GM23338 (cell line): ENCODE data around the gene APBA1. TPM values are rescaled to one million over a fixed set of nuclear protein-coding genes. Genes with fewer than 3 reads are reported as not detected.

Experiments
- ATAC-seq: fragments of 200-7000 bp; cut with Tn5 transposase; 3 replicates; pipeline ENCODE4 v1.9.1; 2020
- DNase-seq: peaks from one replicate; pipeline ENCODE4 v3.0.0-alpha.2; 2015; ENCODE audit warnings: low spot score
- H2AFZ ChIP-seq: fragments of 200-600 bp; sonication (generic); 2 replicates; pipeline ENCODE4 v1.8.0; 2016; ENCODE audit warnings: antibody characterized with exemption, mild to moderate bottlenecking, moderate library complexity
- H3F3A ChIP-seq: fragments of 200-600 bp; sonication (generic); replicated peaks from 2 replicates; pipeline ENCODE4 v1.8.0; 2017; ENCODE audit warnings: antibody characterized with exemption, mixed run types, low read depth
- H3K27ac ChIP-seq: fragments of 200-600 bp; sonication (generic); 2 replicates; pipeline ENCODE4 v1.6.1; 2016; ENCODE audit warnings: low read depth
- H3K27me3 ChIP-seq: fragments of 200-600 bp; sonication (generic); 2 replicates; pipeline ENCODE4 v1.8.0; 2016; ENCODE audit warnings: mild to moderate bottlenecking, mixed run types, moderate library complexity; ENCODE audit not compliant: insufficient read depth
- H3K36me3 ChIP-seq: fragments of 200-600 bp; sonication (generic); 2 replicates; pipeline ENCODE4 v1.8.0; 2016; ENCODE audit warnings: mild to moderate bottlenecking; ENCODE audit not compliant: insufficient read depth
- H3K4me1 ChIP-seq: fragments of 200-600 bp; sonication (generic); 2 replicates; pipeline ENCODE4 v1.8.0; 2016; ENCODE audit warnings: mild to moderate bottlenecking, moderate library complexity; ENCODE audit not compliant: insufficient read depth
- H3K4me2 ChIP-seq: fragments of 200-600 bp; sonication (generic); 2 replicates; pipeline ENCODE4 v1.7.1; 2017; ENCODE audit warnings: mixed run types
- H3K4me3 ChIP-seq: fragments of 200-600 bp; sonication (generic); 2 replicates; pipeline ENCODE4 v1.6.1; 2016; ENCODE audit warnings: mixed run types
- H3K79me2 ChIP-seq: fragments of 200-600 bp; sonication (generic); replicated peaks from 2 replicates; pipeline ENCODE4 v1.8.0; 2017; ENCODE audit warnings: mild to moderate bottlenecking; ENCODE audit not compliant: insufficient read depth
- H3K9me2 ChIP-seq: fragments of 200-600 bp; sonication (generic); 2 replicates; pipeline ENCODE4 v1.8.0; 2017; ENCODE audit not compliant: insufficient read depth
- H4K20me1 ChIP-seq: fragments of 200-600 bp; sonication (generic); replicated peaks from 2 replicates; pipeline ENCODE4 v1.8.0; 2017; ENCODE audit warnings: mild to moderate bottlenecking; ENCODE audit not compliant: insufficient read depth
- H3K27ac Mint-ChIP-seq: 2 replicates; pipeline ENCODE4 v1.8.0; 2020; ENCODE audit warnings: inconsistent platforms, mild to moderate bottlenecking, moderate library complexity, mixed read lengths
- H3K27me3 Mint-ChIP-seq: 3 replicates; pipeline ENCODE4 v1.8.0; 2022; ENCODE audit warnings: low read depth, mild to moderate bottlenecking, moderate library complexity, mixed read lengths, inconsistent platforms; ENCODE audit not compliant: insufficient read depth, poor library complexity
- H3K36me3 Mint-ChIP-seq: 3 replicates; pipeline ENCODE4 v1.8.0; 2021; ENCODE audit warnings: low read depth, mild to moderate bottlenecking, inconsistent platforms, moderate library complexity, mixed read lengths
- H3K4me1 Mint-ChIP-seq: 3 replicates; pipeline ENCODE4 v1.8.0; 2020; ENCODE audit warnings: mild to moderate bottlenecking, inconsistent platforms, mixed read lengths
- H3K4me3 Mint-ChIP-seq: 3 replicates; pipeline ENCODE4 v1.8.0; 2021; ENCODE audit warnings: moderate library complexity, mild to moderate bottlenecking, inconsistent platforms, mixed read lengths
- H3K9me3 Mint-ChIP-seq: 3 replicates; pipeline ENCODE4 v1.8.0; 2020; ENCODE audit warnings: moderate library complexity, mild to moderate bottlenecking, inconsistent platforms, mixed read lengths
- CREB1 ChIP-seq: fragments of 250-450 bp; sonication (Bioruptor Pico); IDR thresholded peaks from 2 replicates; pipeline ENCODE4 v1.5.0; 2020; ENCODE audit warnings: low read depth, mild to moderate bottlenecking, moderate library complexity
- CTCF ChIP-seq, 2 experiments: fragments of 200-600 bp in 1 of 2; sonication (generic) in 1 of 2; conservative IDR thresholded peaks; 2 replicates each; pipeline versions ENCODE4 v1.5.1 to v1.6.1; 2016 to 2017; ENCODE audit warnings: antibody characterized with exemption in 2 of 2, low read depth in 2 of 2, mild to moderate bottlenecking in 2 of 2, moderate library complexity in 1 of 2
- EZH2 ChIP-seq: fragments of 200-600 bp; sonication (generic); IDR thresholded peaks from one replicate; pipeline ENCODE4 v1.8.0; 2017; ENCODE audit warnings: antibody characterized with exemption, mild to moderate bottlenecking, low read depth; ENCODE audit not compliant: unreplicated experiment
- EZH2phosphoT487 ChIP-seq: fragments of 200-600 bp; sonication (generic); IDR thresholded peaks from one replicate; pipeline ENCODE4 v1.8.1; 2018; ENCODE audit warnings: antibody characterized with exemption; ENCODE audit not compliant: unreplicated experiment
- JUNB ChIP-seq: IDR thresholded peaks from one replicate; pipeline ENCODE4 v1.6.1; 2016; ENCODE audit warnings: antibody characterized with exemption; ENCODE audit not compliant: unreplicated experiment
- POLR2AphosphoS5 ChIP-seq: IDR thresholded peaks from 2 replicates; pipeline ENCODE4 v1.6.1; 2016; ENCODE audit warnings: antibody characterized with exemption, low read depth
- REST ChIP-seq: IDR thresholded peaks from one replicate; pipeline ENCODE4 v1.6.1; 2018; ENCODE audit warnings: antibody characterized with exemption; ENCODE audit not compliant: unreplicated experiment
- STAT1 ChIP-seq: IDR thresholded peaks from one replicate; pipeline ENCODE4 v1.6.1; 2016; ENCODE audit warnings: antibody characterized with exemption; ENCODE audit not compliant: unreplicated experiment
- ZNF114 ChIP-seq: fragments of 250-450 bp; sonication (Bioruptor Pico); IDR thresholded peaks from 2 replicates; pipeline ENCODE4 v1.5.0; 2020; ENCODE audit warnings: mild to moderate bottlenecking, moderate library complexity
- ZNF331 ChIP-seq: fragments of 250-450 bp; sonication (Bioruptor Pico); IDR thresholded peaks from 2 replicates; pipeline ENCODE4 v1.5.0; 2020; ENCODE audit warnings: low read depth, mild to moderate bottlenecking, moderate library complexity
- polyA plus RNA-seq: library from polyadenylated mRNA; unstranded; fragments of >200 nt; fragmentation: Nextera tagmentation; extraction: Ambion mirVana; gene quantifications from 2 replicates; pipeline ENCODE4 v1.2.1, GENCODE V29; 2016
- total RNA-seq: library from RNA; depleted of rRNA; stranded (reverse); fragments of >200 nt; shearing (Covaris generic); gene quantifications from 2 replicates; pipeline ENCODE4 v1.2.3, GENCODE V29; 2014

APBA1 gene
- total and polyA plus RNA-seq, 2 experiments from 2014 or later, result 0.26 to 1.0 TPM

- H3K9me3 Mint-ChIP-seq, result no peaks in the 10 kb centered on the region
- ATAC-seq (no peak), DNase-seq (no peak)
- H3K9me2 ChIP-seq, result no peaks in the 10 kb centered on the region
- H3K4me2 ChIP-seq, result 0 out of 2 replicates have a peak overlapping the region, but pooled peaks have one; percentile 13
- H3K27ac Mint-ChIP-seq, result peak overlapping the region; percentile 89
- H3K27ac ChIP-seq, result no peak overlapping the region
- no peaks in the 10 kb centered on the region for H3K79me2 ChIP-seq
- peaks cover 16% of the 10 kb centered on the region for H3K4me1 Mint-ChIP-seq
- H3K4me3 ChIP-seq, result no peak overlapping the region
- TF ChIP-seq EZH2, result no peak
- no peak for TF ChIP-seq CTCF (conservative IDR thresholded peaks at IDR 0.05; ENCODE audit: low read depth in 2 of 2)
- no peak for TF ChIP-seq POLR2AphosphoS5
- TF ChIP-seq STAT1, result no peak
- no peaks in the 10 kb centered on the region for H3K27me3 Mint-ChIP-seq
- H3K36me3 Mint-ChIP-seq, result no peaks in the 10 kb centered on the region
- H3K4me1 ChIP-seq, result peaks cover 13% of the 10 kb centered on the region
- no peak overlapping the region for H3K4me3 Mint-ChIP-seq
- no peaks in the 10 kb centered on the region for H3F3A ChIP-seq
- no peaks in the 10 kb centered on the region for H3K36me3 ChIP-seq
- no peaks in the 10 kb centered on the region for H4K20me1 ChIP-seq
- H2AFZ ChIP-seq, result no peak overlapping the region
- H3K27me3 ChIP-seq, result no peaks in the 10 kb centered on the region
These were observed 61.0 kb downstream of the APBA1 start for GRCh38 chr9:69611221-69611620.

GRCh38 chr9:69609156-69609555, 63.0 kb downstream of the APBA1 start:
- no peak for ATAC-seq
- no peak for TF ChIP-seq EZH2
- TF ChIP-seq CREB1 (CRISPR knock-in tag), result no peak
- TF ChIP-seq REST, result no peak
- TF ChIP-seq ZNF114 (CRISPR knock-in tag), result no peak
- no peak for TF ChIP-seq POLR2AphosphoS5
- no peak for TF ChIP-seq CTCF (conservative IDR thresholded peaks at IDR 0.05; ENCODE audit: low read depth in 2 of 2)
- no peak for TF ChIP-seq JUNB
- no peak for TF ChIP-seq EZH2phosphoT487
- TF ChIP-seq STAT1, result no peak
- no peak for TF ChIP-seq ZNF331

More at GRCh38 chr9:69609156-69609555, 63.0 kb downstream of the APBA1 start:
- no peaks in the 10 kb centered on the region for H3K27me3 ChIP-seq
- no peak overlapping the region for H2AFZ ChIP-seq
- no peaks in the 10 kb centered on the region for H3K9me2 ChIP-seq
- H3K4me1 Mint-ChIP-seq, result peaks cover 16% of the 10 kb centered on the region
- H3K27me3 Mint-ChIP-seq, result no peaks in the 10 kb centered on the region
- DNase-seq, result no peak
- peaks cover 13% of the 10 kb centered on the region for H3K4me1 ChIP-seq
- no peak overlapping the region for H3K4me3 Mint-ChIP-seq
- no peak overlapping the region for H3K4me2 ChIP-seq
- H3K27ac ChIP-seq, result no peak overlapping the region
- H3F3A ChIP-seq, result no peaks in the 10 kb centered on the region
- no peaks in the 10 kb centered on the region for H3K79me2 ChIP-seq
- no peaks in the 10 kb centered on the region for H3K36me3 Mint-ChIP-seq
- no peak overlapping the region for H3K4me3 ChIP-seq
- H3K36me3 ChIP-seq, result no peaks in the 10 kb centered on the region
- H3K9me3 Mint-ChIP-seq, result no peaks in the 10 kb centered on the region
- H3K27ac Mint-ChIP-seq, result no peak overlapping the region
- H4K20me1 ChIP-seq, result no peaks in the 10 kb centered on the region
